ENCODE results near the gene KLRB1. TPM values are rescaled to one million over a fixed set of nuclear protein-coding genes. Genes with fewer than 3 reads are reported as not detected.
A peak's percentile ranks its signal among the peaks of the same experiment; 100 is the strongest.
"Not testable (repeated sequence)": the region's sequence is repeated elsewhere in the genome, so short reads cannot be mapped to it uniquely, and the experiment has no call there.

Gene KLRB1
- 0.49 TPM for total RNA-seq
- under 1 TPM; 0.23 to 0.95 (median 0.52) TPM for polyA plus RNA-seq (ENCODE audit: insufficient read depth in 1 of 8, insufficient read length in 8 of 8, low replicate concordance in 1 of 8)
- long read RNA-seq, donor 1: 0 reads
- long read RNA-seq, donor 2: 0 reads
- long read RNA-seq, donor 3: 0 reads
- long read RNA-seq, donor 4: 0 reads
- long read RNA-seq, donor 5: 0 reads
- long read RNA-seq, donor 6: 0 reads
- long read RNA-seq, donor 7, partial matches to known transcripts: 0 of 4 reads
- long read RNA-seq, donor 7, other reads (novel, unspliced or antisense): 0 of 4 reads
- long read RNA-seq, donor 8, partial matches to known transcripts: 0 of 1 reads
- long read RNA-seq, donor 8, other reads (novel, unspliced or antisense): 0 of 1 reads
- long read RNA-seq, donor 9, partial matches to known transcripts: 0 of 1 reads
- long read RNA-seq, donor 9, other reads (novel, unspliced or antisense): 0 of 1 reads
- long read RNA-seq, donor 10, partial matches to known transcripts: 0 of 3 reads
- long read RNA-seq, donor 10, other reads (novel, unspliced or antisense): 0 of 3 reads
- long read RNA-seq, donor 11, partial matches to known transcripts: 0 of 1 reads
- long read RNA-seq, donor 11, other reads (novel, unspliced or antisense): 0 of 1 reads

GRCh38 chr12:9607716-9608115, at the start of gene KLRB1:
TSS of gene KLRB1 (minus strand) at chr12:9607916. CDS start at chr12:9607839, 77 bp downstream.
- Histone ChIP-seq H3K27ac (ENCODE audit: low read length) (no peak within 1 kb of the TSS), H3K27me3 (ENCODE audit: control insufficient read depth, insufficient read depth, low read length) (no peaks in the 10 kb centered on the region), H3K9me3 (replicated peaks; ENCODE audit: control insufficient read depth, low read depth, low read length) (no peaks in the 10 kb centered on the region), H3K4me1 (ENCODE audit: control insufficient read depth, insufficient read depth, low read length) (no peaks in the 10 kb centered on the region), H3K36me3 (ENCODE audit: control insufficient read depth, insufficient read depth, low read length) (no peaks in the 10 kb centered on the region), H3K4me3 (ENCODE audit: low read length) (no peak within 1 kb of the TSS)
- no peak for DNase-seq
- 85% methylated on average over 2 of the region's 2 CpGs for WGBS (ENCODE audit: insufficient coverage)

GRCh38 chr12:9651265-9651729, 43.6 kb upstream of the KLRB1 start:
- WGBS (ENCODE audit: insufficient coverage): no CpG with 5 or more reads among the region's 3 CpGs
- peak; percentile 3 for DNase-seq
- Histone ChIP-seq H3K4me1 (ENCODE audit: control insufficient read depth, insufficient read depth, low read length) (peaks cover 22% of the 10 kb centered on the region), H3K27me3 (ENCODE audit: control insufficient read depth, insufficient read depth, low read length) (no peaks in the 10 kb centered on the region), H3K27ac (ENCODE audit: low read length) (peak overlapping the region; percentile 49), H3K9me3 (replicated peaks; ENCODE audit: control insufficient read depth, low read depth, low read length) (no peaks in the 10 kb centered on the region), H3K36me3 (ENCODE audit: control insufficient read depth, insufficient read depth, low read length) (peaks cover 21% of the 10 kb centered on the region), H3K4me3 (ENCODE audit: low read length) (no peak overlapping the region)

- WGBS (ENCODE audit: insufficient coverage): 80% methylated on average over 1 of the region's 4 CpGs
- DNase-seq: peak; percentile 55
- H3K9me3 ChIP-seq (replicated peaks; ENCODE audit: control insufficient read depth, low read depth, low read length): no peaks in the 10 kb centered on the region
- H3K36me3 ChIP-seq (ENCODE audit: control insufficient read depth, insufficient read depth, low read length): peaks cover 16% of the 10 kb centered on the region
- peak overlapping the region; percentile 68 for H3K4me3 ChIP-seq (ENCODE audit: low read length)
- peak overlapping the region; percentile 98 for H3K27ac ChIP-seq (ENCODE audit: low read length)
- H3K27me3 ChIP-seq (ENCODE audit: control insufficient read depth, insufficient read depth, low read length): no peaks in the 10 kb centered on the region
- peaks cover 22% of the 10 kb centered on the region for H3K4me1 ChIP-seq (ENCODE audit: control insufficient read depth, insufficient read depth, low read length)
Observed at GRCh38 chr12:9650151-9650576, 42.4 kb upstream of the KLRB1 start.

- no CpG with 5 or more reads among the region's 5 CpGs for WGBS (ENCODE audit: insufficient coverage)
- Histone ChIP-seq H3K4me3 (ENCODE audit: low read length) (peak overlapping the region; percentile 68), H3K36me3 (ENCODE audit: control insufficient read depth, insufficient read depth, low read length) (peaks cover 9% of the 10 kb centered on the region), H3K27ac (ENCODE audit: low read length) (peak overlapping the region; percentile 98), H3K9me3 (replicated peaks; ENCODE audit: control insufficient read depth, low read depth, low read length) (no peaks in the 10 kb centered on the region), H3K4me1 (ENCODE audit: control insufficient read depth, insufficient read depth, low read length) (peaks cover 22% of the 10 kb centered on the region), H3K27me3 (ENCODE audit: control insufficient read depth, insufficient read depth, low read length) (no peaks in the 10 kb centered on the region)
- peak; percentile 14 for DNase-seq
Observed at GRCh38 chr12:9649532-9649940, 41.8 kb upstream of the KLRB1 start.

- Histone ChIP-seq H3K4me1 (ENCODE audit: control insufficient read depth, insufficient read depth, low read length) (peaks cover 22% of the 10 kb centered on the region), H3K9me3 (replicated peaks; ENCODE audit: control insufficient read depth, low read depth, low read length) (no peaks in the 10 kb centered on the region), H3K27me3 (ENCODE audit: control insufficient read depth, insufficient read depth, low read length) (no peaks in the 10 kb centered on the region), H3K36me3 (ENCODE audit: control insufficient read depth, insufficient read depth, low read length) (peaks cover 5% of the 10 kb centered on the region), H3K4me3 (ENCODE audit: low read length) (peak overlapping the region; percentile 68), H3K27ac (ENCODE audit: low read length) (peak overlapping the region; percentile 98)
- WGBS (ENCODE audit: insufficient coverage): 2% methylated on average over 7 of the region's 13 CpGs
- no peak for DNase-seq
Observed at GRCh38 chr12:9648701-9649531, 41.2 kb upstream of the KLRB1 start.

- Histone ChIP-seq H3K9me3 (replicated peaks; ENCODE audit: control insufficient read depth, low read depth, low read length) (no peaks in the 10 kb centered on the region), H3K36me3 (ENCODE audit: control insufficient read depth, insufficient read depth, low read length) (peaks cover 3% of the 10 kb centered on the region), H3K27ac (ENCODE audit: low read length) (peak overlapping the region; percentile 98), H3K4me3 (ENCODE audit: low read length) (peak overlapping the region; percentile 68), H3K4me1 (ENCODE audit: control insufficient read depth, insufficient read depth, low read length) (peaks cover 22% of the 10 kb centered on the region), H3K27me3 (ENCODE audit: control insufficient read depth, insufficient read depth, low read length) (no peaks in the 10 kb centered on the region)
- peak; percentile 95 for DNase-seq
- WGBS (ENCODE audit: insufficient coverage): under 1% methylated on average over 41 of the region's 55 CpGs
Observed at GRCh38 chr12:9647825-9648700, 40.3 kb upstream of the KLRB1 start.

GRCh38 chr12:9646794-9647781, 39.4 kb upstream of the KLRB1 start:
- Histone ChIP-seq H3K27me3 (ENCODE audit: control insufficient read depth, insufficient read depth, low read length) (no peaks in the 10 kb centered on the region), H3K4me3 (ENCODE audit: low read length) (peak overlapping the region; percentile 68), H3K9me3 (replicated peaks; ENCODE audit: control insufficient read depth, low read depth, low read length) (no peaks in the 10 kb centered on the region), H3K27ac (ENCODE audit: low read length) (peak overlapping the region; percentile 98), H3K36me3 (ENCODE audit: control insufficient read depth, insufficient read depth, low read length) (peaks cover 3% of the 10 kb centered on the region), H3K4me1 (ENCODE audit: control insufficient read depth, insufficient read depth, low read length) (peaks cover 22% of the 10 kb centered on the region)
- 41% methylated on average over 7 of the region's 13 CpGs for WGBS (ENCODE audit: insufficient coverage)
- peak; percentile 19 for DNase-seq

- not testable (repeated sequence) for DNase-seq; H3K27ac ChIP-seq (ENCODE audit: low read length); H3K4me3 ChIP-seq (ENCODE audit: low read length); H3K36me3 ChIP-seq (ENCODE audit: control insufficient read depth, insufficient read depth, low read length); H3K9me3 ChIP-seq (replicated peaks; ENCODE audit: control insufficient read depth, low read depth, low read length); H3K27me3 ChIP-seq (ENCODE audit: control insufficient read depth, insufficient read depth, low read length)
- no CpG with 5 or more reads among the region's 1 CpG for WGBS (ENCODE audit: insufficient coverage)
- H3K4me1 ChIP-seq (ENCODE audit: control insufficient read depth, insufficient read depth, low read length): peaks cover 13% of the 10 kb centered on the region
Observed at GRCh38 chr12:9644985-9645551, 37.4 kb upstream of the KLRB1 start.
